ENCODE data around the gene MVB12B. TPM values are rescaled to one million over a fixed set of nuclear protein-coding genes. Genes with fewer than 3 reads are reported as not detected.

Gene MVB12B
- total RNA-seq, 1 experiment from 2014 or later = 10.9 TPM

GRCh38 chr9:126515001-126515872 lies 188.6 kb downstream of the MVB12B start:
- H3K9me3 ChIP-seq (ENCODE audit: control insufficient read depth in 1 of 2, insufficient read depth in 1 of 2, low read depth in 1 of 2, low read length in 2 of 2) = no peaks in the 10 kb centered on the region
- intact Hi-C loops (cut with micrococcal nuclease) = loop anchor here (5.0 kb wide), 1 partner anchor 42 kb away; no protein-coding TSS in a partner anchor
- H3K27ac ChIP-seq (ENCODE audit: low read depth, low read length) = no peak overlapping the region
- no peak overlapping the region for H2AFZ ChIP-seq (ENCODE audit: low read depth, low read length, poor library complexity, severe bottlenecking)
- ChIA-PET RAD21 (ENCODE audit: low non-redundant PET in 1 of 2, low total read pairs in 2 of 2, uncharacterized antibody in 2 of 2, unreplicated experiment in 2 of 2) (no interaction called here), CTCF (interaction anchor here (0.6 kb wide), 1 partner anchor 42 kb away, joined by 5 read pairs; no protein-coding TSS in a partner anchor), POLR2A (no interaction called here)
- no TSS peak for BruUV-seq (replicated peaks)
- H3K36me3 ChIP-seq (ENCODE audit: control insufficient read depth in 1 of 2, insufficient read depth in 2 of 2, low read length in 2 of 2) = no peaks in the 10 kb centered on the region
- peaks cover 29% of the 10 kb centered on the region; the same call in 1 of the 2 replicates for H3K27me3 ChIP-seq (ENCODE audit: insufficient read depth, low read length)
- H3K4me1 ChIP-seq (ENCODE audit: control insufficient read depth in 1 of 2, insufficient read depth in 2 of 2, low read length in 2 of 2) = peaks cover 14 to 21% of the 10 kb centered on the region in 2 experiments; a peak in 3 of 4 replicates
- H3K4me3 ChIP-seq (replicated peaks in 1 of 2; ENCODE audit: low read depth in 1 of 2, low read length in 2 of 2) = no peak overlapping the region
- no peak overlapping the region for H3K9ac ChIP-seq (ENCODE audit: low read length)
- no peaks in the 10 kb centered on the region for H4K20me1 ChIP-seq (ENCODE audit: insufficient read depth)
- no peaks in the 10 kb centered on the region for H3K79me2 ChIP-seq (ENCODE audit: insufficient read depth, low read length)
- no peaks in the 10 kb centered on the region for H3K9me2 ChIP-seq (ENCODE audit: insufficient read depth)
- no peak for DNase-seq (ENCODE audit: low read depth, low spot score)
- no peak for ATAC-seq
- TF ChIP-seq CTCF (IDR thresholded peaks at IDR 0.05 in 2 of 3, conservative IDR thresholded peaks at IDR 0.05 in 1 of 3; ENCODE audit: borderline replicate concordance in 1 of 3, insufficient read depth in 1 of 3, low read depth in 2 of 3, low read length in 2 of 3) (no peak), CEBPB (IDR thresholded peaks at IDR 0.05; ENCODE audit: low read depth) (no peak), ZNF274 (IDR thresholded peaks at IDR 0.05; ENCODE audit: low read depth, low read length) (no peak), EZH2 (IDR thresholded peaks at IDR 0.05) (no peak), POLR2AphosphoS5 (IDR thresholded peaks at IDR 0.05; ENCODE audit: low read depth, low read length) (no peak), JUND (IDR thresholded peaks at IDR 0.05) (no peak), EZH2phosphoT487 (IDR thresholded peaks at IDR 0.05; ENCODE audit: borderline replicate concordance) (no peak), TCF7L2 (IDR thresholded peaks at IDR 0.05; ENCODE audit: borderline replicate concordance, extremely low read depth, insufficient read depth, insufficient read length) (no peak), SIN3A (IDR thresholded peaks at IDR 0.05; ENCODE audit: low read depth) (no peak), RAD21 (IDR thresholded peaks at IDR 0.05; ENCODE audit: low read depth) (no peak)
- H3K4me2 ChIP-seq (ENCODE audit: low read length) = no peak overlapping the region

Measured in HCT116 (cell line).